Trophoblast cell (in vitro differentiated cells and primary cell): ENCODE data around the gene PPAN.

Source experiments
- DNase-seq, 2 donors: peaks; one replicate each; pipeline ENCODE4 v3.0.0-alpha.2; 2016
- H2AFZ ChIP-seq: 2 replicates; pipeline ENCODE4 v1.6.1; 2013; ENCODE audit warnings: low read length, moderate library complexity, mild to moderate bottlenecking; ENCODE audit not compliant: insufficient read depth, poor library complexity
- H2AK5ac ChIP-seq: 2 replicates; pipeline ENCODE4 v1.6.1; 2013; ENCODE audit warnings: mild to moderate bottlenecking, low read length
- H2BK120ac ChIP-seq: 2 replicates; pipeline ENCODE4 v1.6.1; 2013; ENCODE audit warnings: low read length, mild to moderate bottlenecking, moderate library complexity; ENCODE audit not compliant: insufficient read depth, poor library complexity
- H2BK12ac ChIP-seq: 2 replicates; pipeline ENCODE4 v1.6.1; 2013; ENCODE audit warnings: mild to moderate bottlenecking, low read length, moderate library complexity
- H2BK5ac ChIP-seq: 2 replicates; pipeline ENCODE4 v1.6.1; 2013; ENCODE audit warnings: low read length, low read depth, moderate library complexity, mild to moderate bottlenecking; ENCODE audit not compliant: poor library complexity
- H3K14ac ChIP-seq: 2 replicates; pipeline ENCODE4 v1.6.1; 2013; ENCODE audit warnings: mild to moderate bottlenecking, low read length
- H3K18ac ChIP-seq: 2 replicates; pipeline ENCODE4 v1.6.1; 2013; ENCODE audit warnings: mild to moderate bottlenecking, low read length
- H3K23ac ChIP-seq: 2 replicates; pipeline ENCODE4 v1.6.1; 2013; ENCODE audit warnings: low read length
- H3K27ac ChIP-seq: 2 replicates; pipeline ENCODE4 v1.5.1; 2013; ENCODE audit warnings: low read depth, mild to moderate bottlenecking, inconsistent platforms, low read length, moderate library complexity
- H3K27me3 ChIP-seq: 2 replicates; pipeline ENCODE4 v1.6.1; 2013; ENCODE audit warnings: inconsistent platforms, mild to moderate bottlenecking, low read length, moderate library complexity; ENCODE audit not compliant: insufficient read depth
- H3K36me3 ChIP-seq, 2 experiments: 1 replicate in 1 of 2; 2 replicates in 1 of 2; pipeline ENCODE4 v1.6.1; 2013; ENCODE audit warnings: low read length in 2 of 2, mild to moderate bottlenecking in 2 of 2, moderate library complexity in 1 of 2; ENCODE audit not compliant: insufficient read depth in 2 of 2, control insufficient read depth in 1 of 2
- H3K4ac ChIP-seq: 2 replicates; pipeline ENCODE4 v1.6.1; 2013; ENCODE audit warnings: low read depth, mild to moderate bottlenecking, low read length, moderate library complexity
- H3K4me1 ChIP-seq, 2 experiments: 1 replicate in 1 of 2; 2 replicates in 1 of 2; pipeline ENCODE4 v1.6.1; 2013; ENCODE audit warnings: low read length in 2 of 2, mild to moderate bottlenecking in 2 of 2, moderate library complexity in 1 of 2; ENCODE audit not compliant: insufficient read depth in 2 of 2, control insufficient read depth in 1 of 2
- H3K4me2 ChIP-seq: 2 replicates; pipeline ENCODE4 v1.6.1; 2013; ENCODE audit warnings: inconsistent platforms, mild to moderate bottlenecking, low read length, moderate library complexity
- H3K4me3 ChIP-seq: 2 replicates; pipeline ENCODE4 v1.5.1; 2013; ENCODE audit warnings: mild to moderate bottlenecking, low read depth, low read length, inconsistent platforms
- H3K79me1 ChIP-seq: one replicate; pipeline ENCODE4 v1.6.1; 2013; ENCODE audit warnings: low read length
- H3K79me2 ChIP-seq: 2 replicates; pipeline ENCODE4 v1.6.1; 2013; ENCODE audit warnings: low read length, mild to moderate bottlenecking; ENCODE audit not compliant: control insufficient read depth, insufficient read depth, poor library complexity
- H3K9ac ChIP-seq: 2 replicates; pipeline ENCODE4 v1.6.1; 2013; ENCODE audit warnings: mild to moderate bottlenecking, low read length
- H3K9me3 ChIP-seq: 2 replicates; pipeline ENCODE4 v1.6.1; 2013; ENCODE audit warnings: low read depth, mild to moderate bottlenecking, control low read depth, inconsistent platforms, low read length; ENCODE audit not compliant: insufficient read depth
- H4K12ac ChIP-seq: 2 replicates; pipeline ENCODE4 v1.6.1; 2013; ENCODE audit warnings: low read depth, mild to moderate bottlenecking, low read length, moderate library complexity
- H4K8ac ChIP-seq: 2 replicates; pipeline ENCODE4 v1.6.1; 2013; ENCODE audit warnings: low read depth, mild to moderate bottlenecking, low read length, moderate library complexity
- H4K91ac ChIP-seq: one replicate; pipeline ENCODE4 v1.6.1; 2013; ENCODE audit warnings: low read depth, mild to moderate bottlenecking, low read length, moderate library complexity
- WGBS: extraction: QIAGEN DNeasy Blood & Tissue Kit; methylation state at CpG from one replicate; pipeline ENCODE4 v1.1.7; 2013; ENCODE audit warnings: missing lambda C conversion rate; ENCODE audit not compliant: insufficient read length, insufficient coverage; ENCODE audit errors: extremely low coverage; 5-methylcytosine and 5-hydroxymethylcytosine counted together

Gene PPAN

DNA sequence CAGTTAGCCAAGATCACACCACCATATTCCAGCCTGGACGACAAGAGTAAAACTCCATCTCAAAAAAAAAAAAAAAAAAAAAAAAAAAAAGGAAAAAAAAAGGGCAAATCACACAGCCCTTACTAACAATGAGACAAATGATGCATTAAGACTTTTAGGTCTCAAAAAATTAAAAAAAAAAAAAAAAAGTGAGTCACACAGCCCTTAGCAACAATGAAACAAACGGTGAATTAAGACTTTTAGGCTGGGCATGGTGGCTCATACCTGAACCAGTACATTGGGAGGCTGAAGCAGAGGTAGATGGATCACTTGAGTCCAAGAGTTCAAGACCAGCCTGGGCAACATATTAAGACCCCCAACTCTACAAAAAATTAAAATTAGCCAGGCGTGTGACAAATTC is 45.9 kb downstream of the PPAN start:
- H3K9ac ChIP-seq = no peak overlapping the region
- H2AFZ ChIP-seq = no peak overlapping the region
- no peak overlapping the region for H3K27ac ChIP-seq
- WGBS = no CpG with 5 or more reads among the region's 3 CpGs
- no peak overlapping the region for H4K91ac ChIP-seq
- no peak overlapping the region for H3K4ac ChIP-seq
- peaks cover 70 to 82% of the 10 kb centered on the region in 2 experiments for H3K36me3 ChIP-seq
- no peak overlapping the region for H4K8ac ChIP-seq
- H3K27me3 ChIP-seq = no peaks in the 10 kb centered on the region
- no peak overlapping the region for H2AK5ac ChIP-seq
- no peaks in the 10 kb centered on the region for H3K79me1 ChIP-seq
- H3K23ac ChIP-seq = no peak overlapping the region
- DNase-seq = no peak
- H2BK120ac ChIP-seq = no peak overlapping the region
- no peak overlapping the region for H3K4me2 ChIP-seq
- H2BK12ac ChIP-seq = no peak overlapping the region
- H2BK5ac ChIP-seq = no peak overlapping the region
- peaks cover 1% of the 10 kb centered on the region for H3K9me3 ChIP-seq
- H3K4me1 ChIP-seq = no peaks in the 10 kb centered on the region
- H4K12ac ChIP-seq = no peak overlapping the region
- H3K18ac ChIP-seq = no peak overlapping the region
- no peak overlapping the region for H3K14ac ChIP-seq
- H3K4me3 ChIP-seq = no peak overlapping the region
- no peaks in the 10 kb centered on the region for H3K79me2 ChIP-seq

DNA sequence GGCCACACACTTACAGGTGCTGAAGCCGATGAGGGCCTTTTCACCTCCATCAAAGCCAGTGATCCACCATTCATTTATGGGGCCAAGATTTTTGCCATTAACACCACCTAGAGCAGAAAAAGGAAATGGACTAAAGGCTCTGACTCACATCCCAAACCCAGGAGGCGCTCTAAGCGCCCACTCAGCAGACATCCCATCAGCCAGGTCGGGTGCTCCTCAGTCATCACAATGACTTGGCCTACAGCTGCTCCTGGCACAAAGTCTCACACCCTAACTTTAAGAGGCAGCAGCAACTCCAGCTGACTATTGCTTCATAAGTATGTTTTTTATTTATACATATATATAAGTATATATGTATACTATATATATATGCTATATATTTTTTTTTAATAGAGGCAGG is 49.7 kb downstream of the PPAN start:
- DNase-seq = no peak
- Histone ChIP-seq H2BK12ac (no peak overlapping the region), H3K14ac (no peak overlapping the region), H3K4ac (no peak overlapping the region), H3K18ac (no peak overlapping the region), H3K27ac (no peak overlapping the region), H4K12ac (no peak overlapping the region), H3K79me2 (no peaks in the 10 kb centered on the region), H3K79me1 (no peaks in the 10 kb centered on the region), H3K23ac (no peak overlapping the region), H4K8ac (no peak overlapping the region), H3K9ac (no peak overlapping the region), H3K36me3 (peaks cover 81 to 94% of the 10 kb centered on the region in 2 experiments), H2AFZ (no peak overlapping the region), H2BK120ac (no peak overlapping the region), H3K9me3 (peaks cover 4% of the 10 kb centered on the region), H3K4me1 (no peaks in the 10 kb centered on the region), H2BK5ac (no peak overlapping the region), H4K91ac (no peak overlapping the region), H3K4me2 (no peak overlapping the region), H2AK5ac (no peak overlapping the region), H3K4me3 (no peak overlapping the region), H3K27me3 (no peaks in the 10 kb centered on the region)
- no CpG with 5 or more reads among the region's 4 CpGs for WGBS

DNA sequence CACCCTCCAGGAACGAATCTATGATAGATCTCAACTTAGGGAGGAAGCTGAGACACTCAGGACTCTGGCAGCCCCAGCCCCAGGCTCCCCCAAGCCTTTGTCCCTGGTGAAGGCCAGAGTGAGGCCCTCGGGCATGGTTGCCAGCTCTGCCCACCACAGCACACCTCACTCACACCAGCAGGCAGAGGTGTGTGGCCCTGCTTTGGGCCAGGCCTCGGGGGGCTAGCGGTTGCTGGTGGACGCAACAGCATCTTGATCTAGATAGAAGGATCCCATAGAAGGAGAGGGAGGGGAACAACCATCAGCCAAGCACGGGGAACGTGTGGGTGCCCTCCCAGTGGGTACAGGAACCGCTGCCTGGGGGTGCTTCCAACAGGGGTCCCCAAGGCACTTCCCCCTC is 51.9 kb downstream of the PPAN start:
- Histone ChIP-seq H3K4me3 (no peak overlapping the region), H2BK120ac (no peak overlapping the region), H3K18ac (no peak overlapping the region), H3K27ac (no peak overlapping the region), H3K79me1 (no peaks in the 10 kb centered on the region), H4K91ac (no peak overlapping the region), H4K12ac (no peak overlapping the region), H4K8ac (no peak overlapping the region), H2AFZ (no peak overlapping the region), H3K9me3 (peaks cover 4% of the 10 kb centered on the region), H3K4me2 (no peak overlapping the region), H3K4ac (no peak overlapping the region), H2BK12ac (no peak overlapping the region), H3K4me1 (no peaks in the 10 kb centered on the region), H2BK5ac (no peak overlapping the region), H3K9ac (no peak overlapping the region), H3K27me3 (no peaks in the 10 kb centered on the region), H3K36me3 (peaks cover 84 to 94% of the 10 kb centered on the region in 2 experiments), H2AK5ac (no peak overlapping the region), H3K23ac (no peak overlapping the region), H3K14ac (no peak overlapping the region), H3K79me2 (no peaks in the 10 kb centered on the region)
- no peak for DNase-seq
- WGBS = no CpG with 5 or more reads among the region's 8 CpGs

DNA sequence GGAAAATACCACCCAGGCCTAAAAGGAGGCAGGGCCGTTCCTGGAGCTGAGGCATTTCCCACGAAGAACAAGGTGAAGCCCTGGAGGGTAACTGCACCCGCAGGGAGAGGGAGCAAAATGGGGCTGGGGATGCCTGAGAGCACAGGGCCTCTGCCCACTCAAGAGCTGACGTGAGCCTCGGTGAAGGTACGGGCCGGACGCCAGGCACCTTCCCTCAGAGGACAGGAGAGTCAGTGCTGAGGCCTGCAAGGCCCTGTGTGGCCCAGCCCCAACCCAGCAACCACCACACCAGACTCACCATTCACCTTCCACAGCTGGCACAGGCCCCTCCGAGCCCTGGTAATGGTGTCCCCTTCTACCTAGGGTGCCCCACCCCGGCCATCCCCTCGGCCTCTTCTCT is 52.3 kb downstream of the PPAN start:
- WGBS = no CpG with 5 or more reads among the region's 11 CpGs
- no peak overlapping the region for H3K4me3 ChIP-seq

More for the DNA sequence above, 52.3 kb downstream of the PPAN start:
- Histone ChIP-seq H2AFZ (no peak overlapping the region), H4K12ac (no peak overlapping the region), H2AK5ac (no peak overlapping the region), H3K4ac (no peak overlapping the region), H4K8ac (no peak overlapping the region), H3K36me3 (peaks cover 86 to 96% of the 10 kb centered on the region in 2 experiments), H3K14ac (no peak overlapping the region), H2BK5ac (no peak overlapping the region), H3K79me2 (no peaks in the 10 kb centered on the region), H3K18ac (no peak overlapping the region), H3K79me1 (no peaks in the 10 kb centered on the region), H2BK120ac (no peak overlapping the region), H3K4me2 (no peak overlapping the region), H3K9me3 (peaks cover 4% of the 10 kb centered on the region), H3K4me1 (no peaks in the 10 kb centered on the region), H3K27me3 (no peaks in the 10 kb centered on the region), H2BK12ac (no peak overlapping the region), H3K23ac (no peak overlapping the region), H3K9ac (no peak overlapping the region), H4K91ac (no peak overlapping the region), H3K27ac (no peak overlapping the region)
- DNase-seq = no peak
